DMS 273 treated with DMSO at 0.1 percent for 48 hours (cell line): ENCODE results near the gene TSHR.
"Not testable (repeated sequence)": the region's sequence is repeated elsewhere in the genome, so short reads cannot be mapped to it uniquely, and the experiment has no call there.

ENCODE experiments used
- DNase-seq: peaks from one replicate; lab custom pipeline; 2025; lab: John Stamatoyannopoulos, UW

Gene TSHR

GRCh38 chr14:81068176-81068782 lies 112.9 kb downstream of the TSHR start:
- DNase-seq = no peak

- DNase-seq = no peak
These were observed 115.1 kb downstream of the TSHR start for GRCh38 chr14:81070511-81070910.

GRCh38 chr14:81085596-81085995 lies 130.2 kb downstream of the TSHR start:
- DNase-seq = no peak

- DNase-seq = no peak
These were observed 131.8 kb downstream of the TSHR start for GRCh38 chr14:81087230-81087629.

GRCh38 chr14:81091139-81091538 lies 135.7 kb downstream of the TSHR start:
- no peak for DNase-seq

GRCh38 chr14:81091660-81092059 lies 136.2 kb downstream of the TSHR start:
- DNase-seq = no peak

GRCh38 chr14:81093651-81094050 lies 138.2 kb downstream of the TSHR start:
- no peak for DNase-seq

GRCh38 chr14:81095539-81095938 lies 140.1 kb downstream of the TSHR start:
- DNase-seq = no peak

- no peak for DNase-seq
These were observed 141.2 kb downstream of the TSHR start for GRCh38 chr14:81096656-81097055.

- no peak for DNase-seq
These were observed 146.8 kb downstream of the TSHR start for GRCh38 chr14:81102217-81102616.

GRCh38 chr14:81103443-81103842 lies 148.0 kb downstream of the TSHR start:
- DNase-seq = no peak

- no peak for DNase-seq
These were observed 150.0 kb downstream of the TSHR start for GRCh38 chr14:81105378-81105777.

GRCh38 chr14:81105961-81106360 lies 150.5 kb downstream of the TSHR start:
- DNase-seq = no peak

GRCh38 chr14:81110186-81110585 lies 154.8 kb downstream of the TSHR start:
- DNase-seq = no peak

- no peak for DNase-seq
These were observed 157.8 kb downstream of the TSHR start for GRCh38 chr14:81113176-81113575.

GRCh38 chr14:81113945-81114820 lies 158.8 kb downstream of the TSHR start:
- not testable (repeated sequence) for DNase-seq

- DNase-seq = no peak
These were observed 165.1 kb downstream of the TSHR start for GRCh38 chr14:81120501-81120900.

- no peak for DNase-seq
These were observed 166.9 kb downstream of the TSHR start for GRCh38 chr14:81122326-81122725.

GRCh38 chr14:81123811-81124210 lies 168.4 kb downstream of the TSHR start:
- no peak for DNase-seq

GRCh38 chr14:81125536-81125935 lies 170.1 kb downstream of the TSHR start:
- DNase-seq = no peak

- DNase-seq = no peak
These were observed 172.4 kb downstream of the TSHR start for GRCh38 chr14:81127785-81128184.

- no peak for DNase-seq
These were observed 173.8 kb downstream of the TSHR start for GRCh38 chr14:81129242-81129641.

GRCh38 chr14:81132468-81132867 lies 177.0 kb downstream of the TSHR start:
- DNase-seq = peak; percentile 97

GRCh38 chr14:81133400-81133799 lies 178.0 kb downstream of the TSHR start:
- DNase-seq = no peak
